GM18517 (cell line): Measurements from ENCODE around the gene ADISSP.
"Not testable (repeated sequence)": the region's sequence is repeated elsewhere in the genome, so short reads cannot be mapped to it uniquely, and the experiment has no call there.

ENCODE experiments used
- ATAC-seq: cut with Tn5 transposase; IDR thresholded peaks from one replicate; pipeline ENCODE4 v1.9.1; 2021; ENCODE audit warnings: mild to moderate bottlenecking, moderate library complexity; ENCODE audit not compliant: unreplicated experiment

ADISSP gene

GRCh38 chr20:3798373-3798768, 30.8 kb upstream of the ADISSP start:
- ATAC-seq = no peak

GRCh38 chr20:3797592-3798372, 30.2 kb upstream of the ADISSP start:
- no peak for ATAC-seq

GRCh38 chr20:3797226-3797545, 29.6 kb upstream of the ADISSP start:
- no peak for ATAC-seq

- no peak for ATAC-seq
These were observed 29.1 kb upstream of the ADISSP start for GRCh38 chr20:3796477-3797225.

- ATAC-seq = peak; percentile 49
These were observed 28.2 kb upstream of the ADISSP start, which contains the start of gene CDC25B for GRCh38 chr20:3795511-3796468. CDC25B (plus strand) TSS chr20:3796310; CDS start chr20:3796532, 222 bp downstream.

GRCh38 chr20:3794701-3795420, 27.3 kb upstream of the ADISSP start:
- no peak for ATAC-seq

- ATAC-seq = not testable (repeated sequence)
These were observed 26.6 kb upstream of the ADISSP start for GRCh38 chr20:3794168-3794567.

- ATAC-seq = not testable (repeated sequence)
These were observed 21.6 kb upstream of the ADISSP start for GRCh38 chr20:3789201-3789600.

GRCh38 chr20:3788685-3789155, 21.2 kb upstream of the ADISSP start:
- no peak for ATAC-seq

- no peak for ATAC-seq
These were observed 19.9 kb upstream of the ADISSP start for GRCh38 chr20:3787324-3788014.

- ATAC-seq = peak; percentile 68
These were observed 19.2 kb upstream of the ADISSP start, which contains the start of gene CENPB for GRCh38 chr20:3786665-3787323. CENPB (minus strand) TSS chr20:3786740; CDS start chr20:3786483, 257 bp downstream.

- no peak for ATAC-seq
These were observed 18.6 kb upstream of the ADISSP start for GRCh38 chr20:3786126-3786484.

- no peak for ATAC-seq
These were observed 17.9 kb upstream of the ADISSP start for GRCh38 chr20:3785240-3786125.

GRCh38 chr20:3784863-3785239, 17.3 kb upstream of the ADISSP start:
- ATAC-seq = no peak

- no peak for ATAC-seq
These were observed 16.8 kb upstream of the ADISSP start for GRCh38 chr20:3784216-3784853.

GRCh38 chr20:3783511-3784195, 16.1 kb upstream of the ADISSP start:
- no peak for ATAC-seq

- no peak for ATAC-seq
These were observed 15.5 kb upstream of the ADISSP start for GRCh38 chr20:3783068-3783489.
